ENCODE results near the gene IFIT3.
"Not testable (repeated sequence)": the region's sequence is repeated elsewhere in the genome, so short reads cannot be mapped to it uniquely, and the experiment has no call there.

The IFIT3 gene

DNA sequence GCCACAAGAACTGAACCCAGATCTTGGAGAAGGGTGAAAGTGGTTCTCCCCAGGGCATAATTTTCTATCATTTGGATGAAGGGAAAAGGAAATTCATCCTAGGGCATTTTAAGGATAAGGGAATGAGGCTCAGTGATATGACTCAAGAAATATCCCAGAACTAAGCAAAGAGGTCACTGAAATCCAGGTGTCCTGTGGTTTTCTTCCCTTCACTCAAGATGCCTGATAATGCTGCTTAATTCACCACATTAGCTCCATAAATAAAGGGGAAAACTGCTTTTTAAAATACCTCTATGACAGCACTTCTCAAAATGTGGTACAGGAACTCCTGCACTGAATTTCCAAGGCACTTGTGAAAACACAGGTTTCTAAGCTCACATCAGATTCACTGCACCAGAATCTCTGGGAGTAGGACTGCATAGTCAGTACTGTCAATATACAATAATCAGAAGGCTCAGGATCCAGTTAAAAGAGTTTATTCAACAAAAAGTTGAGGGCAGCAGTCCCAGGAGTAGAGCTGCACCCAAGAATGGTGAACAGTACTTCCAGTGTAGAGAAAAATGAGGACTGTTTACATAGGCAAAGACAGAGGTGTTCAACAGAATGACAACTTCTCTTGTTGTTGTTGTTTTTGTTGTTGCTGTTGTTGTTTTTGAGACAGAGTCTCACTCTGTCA lies 2.9 kb downstream of the IFIT3 start:
- no peak for DNase-seq (ENCODE audit: extremely low read depth, low read depth)
- TF ChIP-seq, protein P1, sequence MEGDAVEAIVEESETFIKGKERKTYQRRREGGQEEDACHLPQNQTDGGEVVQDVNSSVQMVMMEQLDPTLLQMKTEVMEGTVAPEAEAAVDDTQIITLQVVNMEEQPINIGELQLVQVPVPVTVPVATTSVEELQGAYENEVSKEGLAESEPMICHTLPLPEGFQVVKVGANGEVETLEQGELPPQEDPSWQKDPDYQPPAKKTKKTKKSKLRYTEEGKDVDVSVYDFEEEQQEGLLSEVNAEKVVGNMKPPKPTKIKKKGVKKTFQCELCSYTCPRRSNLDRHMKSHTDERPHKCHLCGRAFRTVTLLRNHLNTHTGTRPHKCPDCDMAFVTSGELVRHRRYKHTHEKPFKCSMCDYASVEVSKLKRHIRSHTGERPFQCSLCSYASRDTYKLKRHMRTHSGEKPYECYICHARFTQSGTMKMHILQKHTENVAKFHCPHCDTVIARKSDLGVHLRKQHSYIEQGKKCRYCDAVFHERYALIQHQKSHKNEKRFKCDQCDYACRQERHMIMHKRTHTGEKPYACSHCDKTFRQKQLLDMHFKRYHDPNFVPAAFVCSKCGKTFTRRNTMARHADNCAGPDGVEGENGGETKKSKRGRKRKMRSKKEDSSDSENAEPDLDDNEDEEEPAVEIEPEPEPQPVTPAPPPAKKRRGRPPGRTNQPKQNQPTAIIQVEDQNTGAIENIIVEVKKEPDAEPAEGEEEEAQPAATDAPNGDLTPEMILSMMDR (IDR thresholded peaks at IDR 0.05; ENCODE audit: low read depth, low read length), result no peak

DNA sequence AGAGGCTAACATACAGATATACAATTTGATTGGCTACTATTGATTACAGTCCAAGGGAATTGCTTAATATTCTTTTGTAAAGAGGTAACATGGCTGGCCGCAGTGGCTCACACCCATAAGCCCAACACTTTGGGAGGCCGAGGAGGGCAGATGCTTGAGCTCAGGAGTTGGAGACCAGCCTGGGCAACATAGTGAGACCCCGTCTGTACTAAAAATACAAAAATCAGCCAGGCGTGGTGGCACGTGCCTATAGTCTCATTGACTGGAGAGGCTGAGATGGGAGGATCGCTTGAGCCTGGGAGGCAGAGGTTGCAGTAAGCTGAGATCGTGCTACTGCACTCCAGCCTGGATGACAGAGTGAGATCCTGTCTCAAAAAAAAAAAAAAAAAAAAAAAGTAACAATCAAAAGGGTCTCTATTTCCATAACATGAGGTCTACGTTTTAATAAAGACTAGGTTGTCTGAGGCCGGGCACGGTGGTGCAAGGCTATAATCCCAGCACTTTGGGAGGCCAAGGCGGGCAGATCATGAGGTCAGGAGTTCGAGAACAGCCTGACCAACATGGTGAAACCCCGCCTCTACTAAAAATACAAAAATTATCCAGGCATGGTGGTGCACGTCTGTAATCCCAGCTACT lies 3.8 kb downstream of the IFIT3 start:
- not testable (repeated sequence) for DNase-seq (ENCODE audit: extremely low read depth, low read depth)

DNA sequence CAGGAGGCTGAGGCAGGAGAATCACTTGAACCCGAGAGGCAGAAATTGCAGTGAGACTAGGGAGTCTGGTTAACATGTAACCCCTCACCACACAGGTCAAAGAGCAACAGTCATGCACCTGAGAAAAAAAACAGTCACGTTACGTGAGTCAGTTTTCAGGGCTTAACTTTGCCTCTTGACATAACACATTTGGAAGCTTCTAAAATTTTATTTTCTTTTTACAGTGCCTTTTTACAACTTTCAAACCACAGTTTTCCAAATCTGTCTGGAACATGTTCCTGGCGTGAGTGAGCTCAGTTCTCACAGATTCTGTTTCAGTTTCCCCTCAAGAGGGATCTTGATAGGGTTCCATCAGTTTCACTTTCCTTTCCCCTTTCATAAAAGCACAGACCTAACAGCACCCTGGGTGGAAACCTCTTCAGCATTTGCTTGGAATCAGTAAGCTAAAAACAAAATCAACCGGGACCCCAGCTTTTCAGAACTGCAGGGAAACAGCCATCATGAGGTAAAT lies 4.4 kb downstream of the IFIT3 start:
- TF ChIP-seq, protein P1 (IDR thresholded peaks at IDR 0.05; ENCODE audit: low read depth, low read length), result no peak
- no peak for DNase-seq (ENCODE audit: extremely low read depth, low read depth)

DNA sequence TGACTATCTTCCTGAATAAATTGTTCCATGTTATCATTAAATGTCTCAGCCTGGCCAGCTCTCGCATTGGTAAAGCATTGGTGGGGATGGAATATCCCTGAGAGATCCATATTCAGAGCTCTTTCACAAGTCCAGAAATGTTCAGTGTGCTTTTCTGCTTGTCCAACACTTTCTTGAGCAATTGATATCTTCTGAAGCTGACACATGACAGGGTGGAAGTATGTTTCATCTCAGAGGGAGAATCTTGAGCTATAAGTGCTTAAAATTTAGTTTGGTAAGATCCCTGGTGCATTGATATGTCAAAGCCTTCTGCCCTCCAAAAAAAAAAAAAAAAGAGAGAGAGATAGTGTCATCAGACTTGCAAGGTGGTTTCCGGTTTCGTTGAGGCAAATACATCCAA lies 7.4 kb downstream of the IFIT3 start:
- no peak for DNase-seq (ENCODE audit: extremely low read depth, low read depth)
- TF ChIP-seq, protein P1 (IDR thresholded peaks at IDR 0.05; ENCODE audit: low read depth, low read length), result no peak

DNA sequence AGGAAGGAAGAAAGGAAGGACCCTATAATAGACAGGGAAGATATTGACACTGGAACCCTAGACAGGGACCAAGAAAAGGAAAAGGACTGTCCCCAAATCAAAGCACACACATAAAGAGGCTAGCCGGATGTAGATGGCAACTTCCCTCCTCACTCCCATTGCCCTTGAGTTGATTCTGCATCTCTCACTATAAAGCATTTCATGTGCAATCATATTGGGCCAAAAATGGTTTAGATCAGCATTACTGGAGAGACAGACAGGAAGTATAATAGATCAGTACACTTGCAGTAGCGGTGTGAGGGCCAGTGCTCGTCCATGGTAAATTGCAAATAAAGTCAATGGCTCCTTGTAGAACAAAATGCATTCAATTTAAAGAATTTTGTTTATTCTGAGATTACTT lies 8.4 kb downstream of the IFIT3 start:
- DNase-seq (ENCODE audit: extremely low read depth, low read depth), result no peak
- TF ChIP-seq, protein P1 (IDR thresholded peaks at IDR 0.05; ENCODE audit: low read depth, low read length), result no peak

DNA sequence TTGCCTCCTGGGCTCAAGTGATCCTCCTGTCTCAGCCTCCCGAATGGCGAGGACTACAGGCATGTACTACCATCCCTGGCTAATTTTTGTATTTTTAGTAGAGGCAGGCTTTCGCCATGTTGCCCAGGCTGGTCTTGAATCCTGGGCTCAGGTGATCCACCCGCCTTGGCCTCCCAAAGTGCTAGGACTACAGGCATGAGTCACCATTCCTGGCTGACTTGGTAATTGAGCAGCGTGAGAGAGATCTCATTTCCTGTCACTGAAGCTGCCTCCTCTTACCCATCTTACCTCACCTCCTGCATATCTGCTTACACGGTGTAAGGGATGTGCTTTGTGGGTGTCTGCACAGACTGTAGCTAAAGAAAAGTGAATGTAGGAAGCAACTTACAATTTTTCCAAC lies 9.7 kb downstream of the IFIT3 start:
- TF ChIP-seq, protein P1 (IDR thresholded peaks at IDR 0.05; ENCODE audit: low read depth, low read length), result no peak
- DNase-seq (ENCODE audit: extremely low read depth, low read depth), result no peak

DNA sequence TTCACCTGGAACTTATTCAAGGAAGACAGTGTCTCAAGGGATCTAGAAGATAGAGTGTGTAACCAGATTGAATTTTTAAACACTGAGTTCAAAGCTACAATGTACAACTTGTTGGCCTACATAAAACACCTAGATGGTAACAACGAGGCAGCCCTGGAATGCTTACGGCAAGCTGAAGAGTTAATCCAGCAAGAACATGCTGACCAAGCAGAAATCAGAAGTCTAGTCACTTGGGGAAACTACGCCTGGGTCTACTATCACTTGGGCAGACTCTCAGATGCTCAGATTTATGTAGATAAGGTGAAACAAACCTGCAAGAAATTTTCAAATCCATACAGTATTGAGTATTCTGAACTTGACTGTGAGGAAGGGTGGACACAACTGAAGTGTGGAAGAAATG lies 10.9 kb downstream of the IFIT3 start:
- no peak for DNase-seq (ENCODE audit: extremely low read depth, low read depth)
- TF ChIP-seq, protein P1 (IDR thresholded peaks at IDR 0.05; ENCODE audit: low read depth, low read length), result no peak
